ENCODE measurements around the gene MSL3B.

The MSL3B gene

DNA sequence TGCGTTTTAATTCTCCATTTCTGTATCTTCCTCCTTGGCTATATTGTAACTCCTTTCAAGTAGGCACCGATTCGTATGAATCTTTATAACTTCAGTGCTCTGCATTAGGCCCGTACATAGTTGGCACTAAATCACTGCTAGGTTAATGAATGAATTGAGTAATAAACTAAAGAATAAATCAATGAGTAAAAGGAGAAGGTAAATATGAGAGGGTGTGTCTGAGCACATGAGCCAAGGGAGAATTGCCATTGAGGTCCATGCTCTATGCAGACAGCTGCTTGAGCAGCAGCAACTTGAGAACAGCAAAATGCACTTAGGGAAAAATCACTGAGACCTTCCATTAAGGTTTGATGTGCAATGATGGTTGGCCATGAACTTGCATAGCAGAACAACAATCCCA is 37.8 kb upstream of the MSL3B start (continued):
- TF ChIP-seq CTBP1 (IDR thresholded peaks at IDR 0.05; ENCODE audit: borderline replicate concordance) (no peak), CBX5 (IDR thresholded peaks at IDR 0.05; ENCODE audit: borderline replicate concordance, low read depth) (no peak)
- TF ChIP-seq, protein P1, sequence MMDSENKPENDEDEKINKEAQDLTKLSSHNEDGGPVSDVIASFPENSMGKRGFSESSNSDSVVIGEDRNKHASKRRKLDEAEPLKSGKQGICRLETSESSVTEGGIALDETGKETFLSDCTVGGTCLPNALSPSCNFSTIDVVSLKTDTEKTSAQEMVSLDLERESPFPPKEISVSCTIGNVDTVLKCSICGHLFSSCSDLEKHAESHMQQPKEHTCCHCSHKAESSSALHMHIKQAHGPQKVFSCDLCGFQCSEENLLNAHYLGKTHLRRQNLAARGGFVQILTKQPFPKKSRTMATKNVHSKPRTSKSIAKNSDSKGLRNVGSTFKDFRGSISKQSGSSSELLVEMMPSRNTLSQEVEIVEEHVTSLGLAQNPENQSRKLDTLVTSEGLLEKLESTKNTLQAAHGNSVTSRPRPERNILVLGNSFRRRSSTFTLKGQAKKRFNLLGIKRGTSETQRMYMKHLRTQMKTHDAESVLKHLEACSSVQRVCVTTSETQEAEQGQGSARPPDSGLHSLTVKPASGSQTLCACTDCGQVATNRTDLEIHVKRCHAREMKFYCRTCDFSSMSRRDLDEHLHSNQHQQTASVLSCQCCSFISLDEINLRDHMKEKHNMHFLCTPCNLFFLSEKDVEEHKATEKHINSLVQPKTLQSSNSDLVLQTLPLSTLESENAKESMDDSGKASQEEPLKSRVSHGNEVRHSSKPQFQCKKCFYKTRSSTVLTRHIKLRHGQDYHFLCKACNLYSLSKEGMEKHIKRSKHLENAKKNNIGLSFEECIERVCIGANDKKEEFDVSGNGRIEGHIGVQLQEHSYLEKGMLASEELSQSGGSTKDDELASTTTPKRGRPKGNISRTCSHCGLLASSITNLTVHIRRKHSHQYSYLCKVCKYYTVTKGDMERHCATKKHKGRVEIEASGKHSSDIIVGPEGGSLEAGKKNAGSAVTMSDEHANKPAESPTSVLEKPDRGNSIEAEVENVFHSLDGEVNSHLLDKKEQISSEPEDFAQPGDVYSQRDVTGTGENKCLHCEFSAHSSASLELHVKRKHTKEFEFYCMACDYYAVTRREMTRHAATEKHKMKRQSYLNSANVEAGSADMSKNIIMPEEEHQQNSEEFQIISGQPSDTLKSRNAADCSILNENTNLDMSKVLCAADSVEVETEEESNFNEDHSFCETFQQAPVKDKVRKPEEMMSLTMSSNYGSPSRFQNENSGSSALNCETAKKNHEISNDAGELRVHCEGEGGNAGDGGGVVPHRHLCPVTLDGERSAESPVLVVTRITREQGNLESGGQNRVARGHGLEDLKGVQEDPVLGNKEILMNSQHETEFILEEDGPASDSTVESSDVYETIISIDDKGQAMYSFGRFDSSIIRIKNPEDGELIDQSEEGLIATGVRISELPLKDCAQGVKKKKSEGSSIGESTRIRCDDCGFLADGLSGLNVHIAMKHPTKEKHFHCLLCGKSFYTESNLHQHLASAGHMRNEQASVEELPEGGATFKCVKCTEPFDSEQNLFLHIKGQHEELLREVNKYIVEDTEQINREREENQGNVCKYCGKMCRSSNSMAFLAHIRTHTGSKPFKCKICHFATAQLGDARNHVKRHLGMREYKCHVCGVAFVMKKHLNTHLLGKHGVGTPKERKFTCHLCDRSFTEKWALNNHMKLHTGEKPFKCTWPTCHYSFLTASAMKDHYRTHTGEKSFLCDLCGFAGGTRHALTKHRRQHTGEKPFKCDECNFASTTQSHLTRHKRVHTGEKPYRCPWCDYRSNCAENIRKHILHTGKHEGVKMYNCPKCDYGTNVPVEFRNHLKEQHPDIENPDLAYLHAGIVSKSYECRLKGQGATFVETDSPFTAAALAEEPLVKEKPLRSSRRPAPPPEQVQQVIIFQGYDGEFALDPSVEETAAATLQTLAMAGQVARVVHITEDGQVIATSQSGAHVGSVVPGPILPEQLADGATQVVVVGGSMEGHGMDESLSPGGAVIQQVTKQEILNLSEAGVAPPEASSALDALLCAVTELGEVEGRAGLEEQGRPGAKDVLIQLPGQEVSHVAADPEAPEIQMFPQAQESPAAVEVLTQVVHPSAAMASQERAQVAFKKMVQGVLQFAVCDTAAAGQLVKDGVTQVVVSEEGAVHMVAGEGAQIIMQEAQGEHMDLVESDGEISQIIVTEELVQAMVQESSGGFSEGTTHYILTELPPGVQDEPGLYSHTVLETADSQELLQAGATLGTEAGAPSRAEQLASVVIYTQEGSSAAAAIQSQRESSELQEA (IDR thresholded peaks at IDR 0.05; ENCODE audit: low read depth): no peak

DNA sequence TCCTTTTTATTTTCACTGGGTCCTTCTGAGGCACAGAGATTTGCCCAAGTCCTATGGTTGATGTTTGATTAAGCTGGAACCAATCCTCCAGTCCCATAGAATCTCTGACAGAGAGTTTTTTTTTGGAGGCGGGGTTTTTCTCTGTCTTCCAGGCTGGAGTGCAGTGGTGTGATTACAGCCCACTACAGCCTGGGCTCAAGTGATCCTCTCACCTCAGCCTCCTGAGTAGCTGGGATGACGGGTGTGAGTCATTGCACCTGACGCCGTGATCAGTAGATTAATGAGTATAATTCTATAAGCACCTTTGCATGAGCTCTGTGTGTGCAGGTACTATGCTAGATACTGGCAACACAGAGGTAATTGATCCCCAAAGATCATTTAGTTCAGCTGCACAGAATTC is 33.7 kb upstream of the MSL3B start:
- no peaks in the 10 kb centered on the region for H3K4me1 ChIP-seq (replicated peaks in 1 of 2; ENCODE audit: control insufficient read depth in 2 of 2, insufficient read depth in 2 of 2, low read length in 2 of 2)
- no peaks in the 10 kb centered on the region for H4K20me1 ChIP-seq (replicated peaks; ENCODE audit: control insufficient read depth, insufficient read depth, low read length)
- no peak overlapping the region for H3K4me3 ChIP-seq
- H2AFZ ChIP-seq (ENCODE audit: low read depth, low read length): no peak overlapping the region
- intact Hi-C loops (cut with micrococcal nuclease): no loop called here
- ATAC-seq: no peak
- no peaks in the 10 kb centered on the region for H3K9me3 ChIP-seq (replicated peaks; ENCODE audit: control insufficient read depth, insufficient read depth, low read depth, low read length)
- 0% methylated on average over 4 of the region's 4 CpGs for WGBS (ENCODE audit: insufficient coverage, low coverage, missing lambda C conversion rate)
- H3K4me2 ChIP-seq (ENCODE audit: insufficient read depth, low read length): no peak overlapping the region
- no peak for TF ChIP-seq GATA2 (CRISPR knock-in tag; IDR thresholded peaks at IDR 0.05)
- no peak for TF ChIP-seq RBBP5 (IDR thresholded peaks at IDR 0.05; ENCODE audit: borderline replicate concordance, insufficient read depth, low read length, poor library complexity, severe bottlenecking)
- no peak for TF ChIP-seq NFE2 (IDR thresholded peaks at IDR 0.05; ENCODE audit: low read depth)
- no peak for TF ChIP-seq TSC22D4 (tag; IDR thresholded peaks at IDR 0.05)
- TF ChIP-seq SMARCC2 (IDR thresholded peaks at IDR 0.05; ENCODE audit: low read depth): no peak
- no peak for TF ChIP-seq RNF2 (IDR thresholded peaks at IDR 0.05)
- no peak for TF ChIP-seq ZEB2 (IDR thresholded peaks at IDR 0.05)
- TF ChIP-seq ZNF175 (CRISPR knock-in tag; IDR thresholded peaks at IDR 0.05; ENCODE audit: low read depth): no peak
- no peak for TF ChIP-seq ZNF764 (CRISPR knock-in tag; IDR thresholded peaks at IDR 0.05; ENCODE audit: low read depth)
- no peak for TF ChIP-seq NUFIP1 (IDR thresholded peaks at IDR 0.05; ENCODE audit: partially characterized antibody)
- TF ChIP-seq SRSF1 (IDR thresholded peaks at IDR 0.05; ENCODE audit: low read depth, low read length): no peak
- no peak for TF ChIP-seq FOS (IDR thresholded peaks at IDR 0.05; ENCODE audit: extremely low read depth, insufficient read length)
- DNase-seq (ENCODE audit: extremely low read depth in 1 of 4, low spot score in 3 of 4): no peak
- POLR2A ChIA-PET: no interaction called here
- no peak overlapping the region for H3K27ac ChIP-seq (ENCODE audit: extremely low read depth, low read depth, low read length)
- in situ Hi-C loops (cut with MboI): no loop called here
- no TSS peak for BruUV-seq (replicated peaks)
- no peaks in the 10 kb centered on the region for H3K9me1 ChIP-seq (ENCODE audit: control insufficient read depth, insufficient read depth, low read length)
- no peak overlapping the region for H3K9ac ChIP-seq (ENCODE audit: insufficient read depth in 1 of 2, low read depth in 2 of 2, low read length in 2 of 2)
- H3K36me3 ChIP-seq (ENCODE audit: control insufficient read depth, insufficient read depth, low read length): no peaks in the 10 kb centered on the region
- CTCF ChIA-PET (ENCODE audit: low intra/inter-chr PET ratio): no interaction called here
- H3K79me2 ChIP-seq (ENCODE audit: control insufficient read depth, insufficient read depth, low read length): no peaks in the 10 kb centered on the region
- peaks cover 2 to 3% of the 10 kb centered on the region in 2 experiments; a peak in 4 of 5 replicates for H3K27me3 ChIP-seq (ENCODE audit: control insufficient read depth in 2 of 2, insufficient read depth in 2 of 2, low read length in 2 of 2)
- FAIRE-seq: no peak

Measured in K562 (cell line).